Measurements from ENCODE around the gene ITIH3.

The ITIH3 gene

DNA sequence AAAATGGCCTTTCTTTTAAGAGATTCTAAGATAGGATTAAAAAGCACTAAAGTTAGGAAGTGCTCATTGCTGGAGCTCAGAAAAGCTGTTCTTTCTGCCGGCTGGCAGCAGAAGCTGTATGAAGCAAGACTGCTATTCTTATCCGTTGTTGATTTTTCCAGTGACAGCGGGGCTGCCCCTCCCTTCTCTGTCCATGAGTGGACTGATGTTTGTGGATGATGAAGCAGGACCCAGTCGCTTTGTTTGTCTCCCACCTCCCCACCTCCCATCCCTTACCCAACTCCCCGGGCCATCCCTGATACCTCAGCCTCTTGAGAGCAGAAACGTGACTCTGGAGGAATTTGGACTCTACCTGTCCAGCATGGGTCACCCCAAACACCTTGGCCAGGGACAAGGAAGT is 50.6 kb downstream of the ITIH3 start:
- no peak for DNase-seq

DNA sequence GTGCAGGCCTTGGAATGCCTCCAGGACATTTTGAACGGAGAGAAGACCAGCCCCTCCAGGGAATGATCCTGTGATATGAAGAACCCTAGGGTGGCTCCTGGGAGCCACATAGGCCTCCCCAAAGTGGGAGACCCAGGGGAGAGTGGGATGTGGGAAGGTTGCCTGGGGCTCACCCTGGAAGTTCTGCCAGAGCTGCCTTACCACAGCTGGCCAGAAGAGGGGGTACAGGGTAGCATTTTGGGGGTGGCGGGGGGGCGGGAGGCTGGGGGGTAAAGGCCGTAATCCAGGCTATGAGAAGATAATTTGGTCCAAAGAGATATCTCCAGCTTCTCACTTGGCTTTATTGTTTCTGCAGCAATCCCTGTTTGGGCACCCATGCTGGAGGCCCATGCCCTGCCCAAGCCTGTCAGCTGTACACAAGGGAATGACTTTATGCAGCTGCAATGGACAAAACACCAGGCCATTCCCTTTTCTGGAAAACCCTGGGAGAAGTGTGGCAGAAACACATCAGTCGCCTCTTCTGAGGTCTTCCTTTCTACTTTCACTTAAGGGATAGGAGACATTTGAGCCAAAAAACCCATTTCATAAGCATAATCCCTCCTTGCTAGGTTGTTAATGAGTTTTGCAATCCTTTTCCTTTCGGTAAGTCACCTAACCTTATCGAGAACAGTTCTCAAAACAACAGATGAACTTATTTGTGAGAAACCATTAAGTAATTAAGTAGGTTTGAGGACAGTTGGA is 51.3 kb downstream of the ITIH3 start:
- peak; percentile 16 for DNase-seq

DNA sequence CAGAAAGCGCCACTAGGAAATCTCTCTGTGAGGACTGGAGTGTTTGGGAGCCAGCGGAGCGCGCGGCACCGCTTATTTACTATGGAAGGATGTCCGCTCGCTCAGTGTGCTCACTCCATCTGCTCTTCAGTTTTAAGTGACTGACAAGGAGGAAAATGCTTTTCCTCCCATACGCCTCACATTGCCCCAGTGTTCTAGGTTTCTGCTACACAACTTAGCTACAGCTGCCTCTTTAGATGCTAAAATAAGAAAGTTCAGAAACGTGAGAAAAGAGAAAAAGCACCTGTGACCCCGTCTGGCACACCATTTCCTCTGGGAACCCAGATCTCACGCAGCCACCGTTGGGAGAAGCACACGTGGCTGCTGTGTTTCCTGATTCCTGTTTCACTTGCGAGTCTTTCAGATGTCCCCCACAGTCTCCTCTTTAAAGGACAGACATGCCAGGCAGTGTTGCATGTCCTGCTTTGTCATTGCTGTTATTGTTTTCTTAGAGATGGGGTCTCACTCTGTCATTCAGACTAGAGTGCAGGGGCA is 51.9 kb downstream of the ITIH3 start:
- no peak for DNase-seq

DNA sequence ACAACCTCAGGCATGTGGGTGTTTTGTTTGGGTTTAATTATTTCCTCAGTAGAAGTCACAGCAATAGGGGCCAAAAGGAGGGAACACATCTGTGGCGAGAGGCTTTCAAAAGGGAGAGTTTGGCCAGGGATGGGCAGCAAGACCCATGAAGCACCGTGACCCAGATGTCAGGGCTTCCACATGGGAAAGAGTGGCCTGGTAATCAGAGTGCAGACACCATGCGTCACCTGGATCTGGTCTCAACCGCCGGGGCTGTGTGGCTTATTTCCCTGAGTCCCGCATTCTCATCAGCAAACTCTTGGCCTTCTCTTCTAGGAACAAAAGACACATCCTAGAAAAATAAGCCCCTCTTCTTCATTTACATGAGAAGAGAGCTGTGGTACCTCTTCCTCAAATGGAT is 52.6 kb downstream of the ITIH3 start:
- no peak for DNase-seq

DNA sequence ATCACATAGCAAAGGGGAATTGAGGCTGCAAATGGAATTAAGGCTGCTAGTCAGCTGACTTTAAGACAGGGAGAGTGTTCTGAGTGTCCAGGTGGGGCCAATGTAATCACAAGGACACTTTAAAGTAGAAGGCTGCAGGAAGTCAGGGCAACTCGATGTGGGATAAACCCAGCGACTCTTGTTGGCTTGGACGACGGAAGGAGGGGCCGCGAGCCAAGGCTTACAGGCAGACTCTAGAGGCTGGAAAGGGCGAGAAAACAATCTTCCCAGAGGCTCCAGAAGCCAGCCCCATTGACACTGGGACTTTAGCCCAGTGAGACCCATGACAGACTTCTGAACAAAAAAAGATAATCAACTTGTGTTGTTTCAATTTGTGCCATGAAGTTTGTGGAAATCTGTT is 53.1 kb downstream of the ITIH3 start:
- DNase-seq, result no peak

DNA sequence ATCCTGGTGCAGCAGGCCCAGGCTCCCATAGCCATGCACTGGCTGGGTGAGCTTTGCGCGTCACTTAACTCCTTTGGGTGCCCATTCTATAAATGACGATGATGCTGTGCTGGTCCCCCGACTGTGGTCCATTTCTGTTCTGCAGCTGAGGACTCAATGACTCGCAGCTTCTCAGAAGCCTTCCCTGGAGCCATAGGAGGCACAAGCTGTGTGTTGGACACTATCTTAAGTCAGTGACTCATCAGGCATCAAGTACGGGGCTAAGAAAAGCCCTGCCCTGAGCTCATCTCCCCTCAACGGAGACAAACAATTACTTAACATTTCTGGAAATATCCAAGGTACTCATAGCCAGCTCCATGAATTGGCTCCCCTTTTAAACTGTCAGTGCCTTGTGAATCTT is 54.0 kb downstream of the ITIH3 start:
- no peak for DNase-seq

DNA sequence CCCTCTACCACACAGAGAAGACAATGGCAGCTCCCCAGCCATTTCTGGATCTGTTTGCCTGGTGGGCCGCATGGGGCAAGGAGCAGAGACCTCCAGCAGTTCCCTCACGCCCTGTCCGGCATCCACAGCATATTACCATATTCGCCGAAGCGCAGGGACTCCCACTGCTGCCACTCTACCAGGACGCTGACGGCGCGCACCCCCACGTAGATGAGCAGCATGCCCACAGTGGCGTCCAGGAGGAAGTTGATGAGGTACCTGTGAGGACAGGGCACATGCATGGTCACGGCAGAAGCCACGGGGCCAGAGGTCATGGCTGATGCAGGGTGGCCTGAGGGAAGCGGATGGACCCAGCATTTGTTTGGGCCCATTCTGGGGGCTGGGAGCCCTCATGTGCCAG is 55.1 kb downstream of the ITIH3 start:
- no peak for DNase-seq

DNA sequence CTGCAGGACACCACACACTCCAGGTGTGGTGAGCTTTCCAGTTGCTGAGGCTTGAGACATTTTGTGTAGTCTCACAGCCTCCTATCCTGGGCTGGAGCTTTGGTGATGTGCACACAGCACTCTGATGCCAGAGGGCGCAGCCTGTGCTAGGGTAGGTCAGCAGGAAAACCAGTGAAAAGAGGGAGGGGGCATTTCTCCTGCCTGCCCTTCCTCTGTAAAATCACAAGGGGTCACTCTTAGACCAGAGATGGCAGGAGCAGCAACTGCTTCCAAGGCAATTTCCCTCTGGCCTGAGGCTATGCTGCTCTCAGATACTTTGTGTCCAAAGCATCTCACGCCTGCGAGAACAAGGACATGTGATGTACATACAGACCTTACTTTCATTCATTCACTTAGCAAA is 56.8 kb downstream of the ITIH3 start:
- no peak for DNase-seq

DNA sequence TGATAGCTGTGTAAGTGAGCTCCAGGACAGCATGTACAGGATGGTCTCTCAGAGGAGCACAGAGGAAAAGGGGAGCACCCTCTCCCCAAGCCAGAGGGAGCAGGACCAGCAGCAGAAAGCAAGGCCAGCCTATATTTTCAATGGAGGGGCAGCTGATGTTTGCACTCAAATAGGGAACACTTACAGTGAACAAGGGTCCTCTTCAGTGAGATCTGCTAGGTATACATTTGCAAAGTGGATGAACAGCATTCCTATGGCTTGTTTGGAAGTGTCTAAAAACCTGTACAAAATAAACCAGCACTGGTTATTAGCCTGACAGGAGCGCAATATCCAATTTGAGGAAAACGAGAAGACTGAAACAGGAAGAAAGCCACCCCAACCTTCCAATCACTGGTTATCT is 57.8 kb downstream of the ITIH3 start:
- no peak for DNase-seq

DNA sequence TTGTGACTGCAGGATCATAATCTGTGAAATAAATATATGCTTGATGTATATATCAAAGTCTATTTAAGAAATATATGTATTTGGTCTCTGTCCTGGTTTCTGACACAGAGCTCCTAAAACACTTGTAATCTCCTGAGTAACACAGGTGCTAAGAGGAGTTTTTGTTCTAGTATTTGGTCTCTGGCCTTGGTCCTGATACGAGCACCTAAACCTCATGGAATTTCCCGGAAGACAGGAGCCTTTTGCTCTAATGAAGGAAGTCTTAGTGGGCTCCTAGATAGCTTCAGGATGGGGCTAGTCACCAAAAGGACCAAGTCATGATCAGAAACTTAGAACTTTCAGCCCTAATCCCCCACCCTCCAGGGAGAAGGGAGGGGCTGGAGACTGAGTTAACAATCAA is 59.4 kb downstream of the ITIH3 start:
- no peak for DNase-seq

DNA sequence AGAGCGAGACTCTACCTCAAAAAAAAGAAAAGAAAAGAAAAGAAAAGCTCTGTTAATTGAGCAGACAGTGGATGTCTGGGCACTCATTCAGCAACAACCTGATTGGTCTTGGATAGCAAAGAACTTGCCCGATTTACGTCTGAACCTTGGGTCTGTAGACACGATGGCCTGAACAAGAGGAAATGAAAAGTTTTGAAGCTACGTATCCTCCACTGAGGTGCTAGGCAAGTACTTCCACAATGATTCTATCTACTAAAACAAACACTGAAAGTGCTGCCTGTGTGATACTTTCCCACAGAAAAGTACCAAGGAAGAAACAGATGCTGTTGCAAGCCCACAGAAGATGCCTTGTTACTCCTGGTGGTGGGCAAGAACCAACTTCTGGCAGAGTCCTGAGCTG is 62.1 kb downstream of the ITIH3 start:
- no peak for DNase-seq

DNA sequence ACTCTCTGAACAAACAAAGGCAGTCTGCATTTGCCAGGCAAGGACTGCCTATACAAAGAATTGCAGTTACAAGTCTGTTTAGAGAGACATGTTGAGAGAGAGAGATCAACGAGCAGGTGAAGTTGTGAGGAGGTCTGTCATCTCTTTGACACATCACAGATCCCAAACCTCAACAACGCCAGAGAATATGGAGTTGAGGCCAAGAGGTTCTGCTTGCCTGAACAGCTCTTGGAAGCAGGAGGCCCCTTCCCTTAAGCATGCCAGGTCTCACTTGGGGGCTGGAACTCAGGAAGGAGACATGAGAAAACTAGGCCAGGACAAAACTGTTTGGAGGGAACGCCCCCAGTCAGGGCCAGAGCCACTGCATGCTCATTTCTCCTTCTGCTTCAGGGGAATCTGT is 62.5 kb downstream of the ITIH3 start:
- no peak for DNase-seq

DNA sequence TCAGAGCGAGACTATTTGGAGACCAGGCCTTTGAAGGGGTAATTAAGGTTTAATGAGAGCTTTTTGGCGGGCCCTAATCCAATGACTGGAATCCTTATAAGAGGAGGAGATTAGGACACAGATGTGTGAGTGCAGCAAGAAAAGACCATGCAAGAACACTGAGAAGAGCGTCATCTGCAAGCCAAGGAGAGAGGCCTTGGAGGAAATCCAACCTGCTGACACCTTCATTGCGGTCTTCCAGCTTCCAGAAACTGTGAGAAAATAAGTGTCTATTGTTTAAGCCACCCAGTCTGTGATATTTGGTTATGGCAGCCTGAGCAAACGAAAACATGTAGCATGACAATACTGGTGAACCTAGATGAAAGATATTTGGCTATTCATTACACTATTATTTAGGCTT is 63.3 kb downstream of the ITIH3 start:
- no peak for DNase-seq
